ENCODE results near the gene SIK2.

GRCh38 chr11:111766834-111767142 lies 164.5 kb downstream of the SIK2 start:
- no peak for TF ChIP-seq POLR2A (IDR thresholded peaks at IDR 0.05)
- TF ChIP-seq, protein P1, sequence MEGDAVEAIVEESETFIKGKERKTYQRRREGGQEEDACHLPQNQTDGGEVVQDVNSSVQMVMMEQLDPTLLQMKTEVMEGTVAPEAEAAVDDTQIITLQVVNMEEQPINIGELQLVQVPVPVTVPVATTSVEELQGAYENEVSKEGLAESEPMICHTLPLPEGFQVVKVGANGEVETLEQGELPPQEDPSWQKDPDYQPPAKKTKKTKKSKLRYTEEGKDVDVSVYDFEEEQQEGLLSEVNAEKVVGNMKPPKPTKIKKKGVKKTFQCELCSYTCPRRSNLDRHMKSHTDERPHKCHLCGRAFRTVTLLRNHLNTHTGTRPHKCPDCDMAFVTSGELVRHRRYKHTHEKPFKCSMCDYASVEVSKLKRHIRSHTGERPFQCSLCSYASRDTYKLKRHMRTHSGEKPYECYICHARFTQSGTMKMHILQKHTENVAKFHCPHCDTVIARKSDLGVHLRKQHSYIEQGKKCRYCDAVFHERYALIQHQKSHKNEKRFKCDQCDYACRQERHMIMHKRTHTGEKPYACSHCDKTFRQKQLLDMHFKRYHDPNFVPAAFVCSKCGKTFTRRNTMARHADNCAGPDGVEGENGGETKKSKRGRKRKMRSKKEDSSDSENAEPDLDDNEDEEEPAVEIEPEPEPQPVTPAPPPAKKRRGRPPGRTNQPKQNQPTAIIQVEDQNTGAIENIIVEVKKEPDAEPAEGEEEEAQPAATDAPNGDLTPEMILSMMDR (IDR thresholded peaks at IDR 0.05), result no peak
- no peak for TF ChIP-seq POLR2AphosphoS5 (IDR thresholded peaks at IDR 0.05)
- no peak for TF ChIP-seq EP300 (IDR thresholded peaks at IDR 0.05)
